ENCODE measurements around the gene EP400.

EP400 gene

GRCh38 chr12:131987552-131987951 lies 37.8 kb downstream of the EP400 start:
- no peak for DNase-seq (ENCODE audit: low read depth)

GRCh38 chr12:131988054-131988796 lies 38.5 kb downstream of the EP400 start:
- DNase-seq (ENCODE audit: low read depth), result no peak

GRCh38 chr12:131989021-131989420 lies 39.3 kb downstream of the EP400 start:
- DNase-seq (ENCODE audit: low read depth), result no peak

GRCh38 chr12:131990066-131990979 lies 40.6 kb downstream of the EP400 start:
- no peak for DNase-seq (ENCODE audit: low read depth)

GRCh38 chr12:131990980-131991305 lies 41.2 kb downstream of the EP400 start:
- DNase-seq (ENCODE audit: low read depth), result no peak

- DNase-seq (ENCODE audit: low read depth), result no peak
Measured at GRCh38 chr12:131991816-131992430, 42.2 kb downstream of the EP400 start.

- no peak for DNase-seq (ENCODE audit: low read depth)
Measured at GRCh38 chr12:131994589-131994988, 44.8 kb downstream of the EP400 start.

- DNase-seq (ENCODE audit: low read depth), result no peak
Measured at GRCh38 chr12:132000286-132000872, 50.6 kb downstream of the EP400 start.

- no peak for DNase-seq (ENCODE audit: low read depth)
Measured at GRCh38 chr12:132003846-132004245, 54.1 kb downstream of the EP400 start.

- no peak for DNase-seq (ENCODE audit: low read depth)
Measured at GRCh38 chr12:132004946-132005345, 55.2 kb downstream of the EP400 start.

- no peak for DNase-seq (ENCODE audit: low read depth)
Measured at GRCh38 chr12:132006056-132006680, 56.4 kb downstream of the EP400 start.

- no peak for DNase-seq (ENCODE audit: low read depth)
Measured at GRCh38 chr12:132007041-132007440, 57.3 kb downstream of the EP400 start.

- no peak for DNase-seq (ENCODE audit: low read depth)
Measured at GRCh38 chr12:132009336-132009859, 59.7 kb downstream of the EP400 start.

- DNase-seq (ENCODE audit: low read depth), result no peak
Measured at GRCh38 chr12:132012919-132013568, 63.3 kb downstream of the EP400 start.

GRCh38 chr12:132014092-132014914 lies 64.6 kb downstream of the EP400 start:
- no peak for DNase-seq (ENCODE audit: low read depth)

GRCh38 chr12:132014915-132015280 lies 65.2 kb downstream of the EP400 start:
- DNase-seq (ENCODE audit: low read depth), result no peak

GRCh38 chr12:132015686-132016430 lies 66.1 kb downstream of the EP400 start:
- no peak for DNase-seq (ENCODE audit: low read depth)

- no peak for DNase-seq (ENCODE audit: low read depth)
Measured at GRCh38 chr12:132018193-132018916, 68.6 kb downstream of the EP400 start.

GRCh38 chr12:132019891-132020290 lies 70.1 kb downstream of the EP400 start:
- no peak for DNase-seq (ENCODE audit: low read depth)
